HG02938 (cell line): ENCODE data around the gene EVI5L.

ENCODE experiments used
- ATAC-seq: cut with Tn5 transposase; IDR thresholded peaks from one replicate; pipeline ENCODE4 v1.9.1; 2021; ENCODE audit warnings: mild to moderate bottlenecking, moderate library complexity; ENCODE audit not compliant: unreplicated experiment

Gene EVI5L

GRCh38 chr19:7894612-7895309 is 64.7 kb downstream of the EVI5L start:
- no peak for ATAC-seq

- ATAC-seq = no peak
These were observed 65.5 kb downstream of the EVI5L start for GRCh38 chr19:7895565-7895964.

- no peak for ATAC-seq
These were observed 67.3 kb downstream of the EVI5L start for GRCh38 chr19:7897292-7897691.

DNA sequence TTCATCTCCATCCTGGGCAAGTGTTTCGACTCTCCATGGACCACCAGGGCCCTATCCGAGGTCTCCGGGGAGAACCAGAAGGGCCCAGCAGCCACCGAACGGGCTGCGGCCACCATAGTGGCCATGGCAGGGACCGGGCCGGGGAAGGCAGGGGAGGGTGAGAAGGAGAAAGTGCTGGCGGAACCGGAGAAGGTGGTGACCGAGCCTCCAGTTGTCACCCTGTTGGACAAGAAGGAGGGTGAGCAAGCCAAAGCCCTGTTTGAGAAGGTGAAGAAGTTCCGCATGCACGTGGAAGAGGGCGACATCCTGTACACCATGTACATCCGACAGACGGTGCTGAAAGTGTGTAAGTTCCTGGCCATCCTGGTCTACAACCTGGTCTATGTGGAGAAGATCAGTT is 68.9 kb downstream of the EVI5L start:
- ATAC-seq = no peak

DNA sequence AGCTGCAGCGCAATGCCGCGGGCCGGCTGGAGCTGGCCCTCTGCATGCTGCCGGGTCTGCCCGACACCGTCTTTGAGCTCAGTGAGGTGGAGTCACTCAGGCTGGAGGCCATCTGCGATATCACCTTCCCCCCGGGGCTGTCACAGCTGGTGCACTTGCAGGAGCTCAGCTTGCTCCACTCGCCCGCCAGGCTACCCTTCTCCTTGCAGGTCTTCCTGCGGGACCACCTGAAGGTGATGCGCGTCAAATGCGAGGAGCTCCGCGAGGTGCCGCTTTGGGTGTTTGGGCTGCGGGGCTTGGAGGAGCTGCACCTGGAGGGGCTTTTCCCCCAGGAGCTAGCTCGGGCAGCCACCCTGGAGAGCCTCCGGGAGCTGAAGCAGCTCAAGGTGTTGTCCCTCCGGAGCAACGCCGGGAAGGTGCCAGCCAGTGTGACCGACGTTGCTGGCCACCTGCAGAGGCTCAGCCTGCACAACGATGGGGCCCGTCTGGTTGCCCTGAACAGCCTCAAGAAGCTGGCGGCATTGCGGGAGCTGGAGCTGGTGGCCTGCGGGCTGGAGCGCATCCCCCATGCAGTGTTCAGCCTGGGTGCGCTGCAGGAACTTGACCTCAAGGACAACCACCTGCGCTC is 69.8 kb downstream of the EVI5L start:
- no peak for ATAC-seq

DNA sequence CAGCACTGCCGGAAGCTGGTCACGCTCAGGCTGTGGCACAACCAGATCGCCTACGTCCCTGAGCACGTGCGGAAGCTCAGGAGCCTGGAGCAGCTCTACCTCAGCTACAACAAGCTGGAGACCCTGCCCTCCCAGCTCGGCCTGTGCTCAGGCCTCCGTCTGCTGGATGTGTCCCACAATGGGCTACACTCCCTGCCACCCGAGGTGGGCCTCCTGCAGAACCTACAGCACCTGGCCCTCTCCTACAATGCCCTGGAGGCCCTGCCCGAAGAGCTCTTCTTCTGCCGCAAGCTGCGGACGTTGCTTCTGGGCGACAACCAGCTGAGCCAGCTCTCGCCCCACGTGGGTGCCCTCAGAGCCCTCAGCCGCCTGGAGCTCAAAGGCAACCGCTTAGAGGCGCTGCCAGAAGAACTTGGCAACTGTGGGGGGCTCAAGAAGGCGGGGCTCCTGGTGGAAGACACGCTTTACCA is 70.4 kb downstream of the EVI5L start:
- no peak for ATAC-seq

GRCh38 chr19:7900931-7901330 is 70.9 kb downstream of the EVI5L start:
- no peak for ATAC-seq

DNA sequence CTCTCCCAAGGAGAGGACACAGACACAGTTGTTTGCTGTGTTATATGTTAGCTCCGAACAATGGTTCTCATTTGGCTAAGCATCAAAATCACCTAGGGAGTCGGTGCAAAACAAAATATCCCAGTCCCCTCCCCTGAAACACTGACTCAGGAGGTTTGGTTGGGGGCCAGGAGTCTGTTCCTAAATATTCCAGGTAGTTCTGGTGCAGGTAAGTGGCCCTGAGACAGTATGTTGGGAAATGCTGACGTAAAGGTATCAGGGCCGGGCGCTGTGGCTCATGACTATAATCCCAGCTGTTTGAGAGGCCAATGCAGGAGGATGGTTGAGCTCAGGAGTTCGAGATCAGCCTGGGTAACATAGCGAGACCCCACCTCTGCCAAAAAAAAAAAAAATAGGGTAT is 71.3 kb downstream of the EVI5L start:
- ATAC-seq = no peak

DNA sequence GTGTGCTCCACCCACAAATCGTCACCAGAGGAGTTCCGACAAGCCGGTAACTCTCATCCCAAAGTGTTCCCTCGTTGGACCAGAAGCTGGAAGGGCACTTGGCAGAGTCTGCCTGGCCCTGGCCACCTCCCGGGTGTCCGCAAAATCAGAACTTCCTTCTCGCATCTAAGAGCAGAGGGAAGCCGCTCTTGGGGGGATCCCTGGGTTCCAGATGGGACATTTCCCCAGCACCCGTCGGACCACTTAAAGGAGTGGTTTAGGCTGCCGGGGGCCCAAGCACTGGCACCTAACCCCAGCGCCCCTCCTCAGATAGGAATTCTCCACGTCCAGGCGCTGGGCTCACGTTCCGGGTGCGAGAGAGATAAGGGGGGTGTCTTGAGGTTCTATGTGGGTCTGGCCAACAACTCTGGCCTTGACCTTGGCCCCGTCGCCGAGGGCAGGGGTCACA is 72.8 kb downstream of the EVI5L start:
- no peak for ATAC-seq

- peak; percentile 87 for ATAC-seq
These were observed 73.4 kb downstream of the EVI5L start, which contains the start of gene MAP2K7 for GRCh38 chr19:7903244-7904073. TSS of gene MAP2K7 (plus strand) at chr19:7903877. CDS start at chr19:7903945, 68 bp downstream.

GRCh38 chr19:7904074-7905020 is 74.3 kb downstream of the EVI5L start:
- ATAC-seq = peak; percentile 30

DNA sequence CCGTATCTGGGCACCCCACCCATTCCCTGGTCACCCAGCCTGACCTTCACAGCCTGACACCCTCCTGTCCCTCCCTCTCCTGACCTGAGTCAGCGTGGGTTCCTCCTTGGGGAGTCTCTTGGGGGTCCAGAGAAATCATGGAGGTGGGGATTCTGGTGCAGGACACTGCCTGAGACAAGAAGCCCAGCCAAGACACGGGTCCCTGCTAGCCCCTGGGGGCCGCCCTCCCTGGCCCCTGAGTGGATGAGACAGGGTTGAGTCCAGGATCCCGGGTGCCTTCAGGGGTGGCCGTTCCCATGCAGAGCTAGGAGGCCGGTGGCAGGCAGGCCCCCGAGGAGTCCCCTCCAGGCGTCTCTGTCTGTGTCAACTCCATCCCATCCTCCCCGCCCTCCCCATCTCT is 75.2 kb downstream of the EVI5L start:
- no peak for ATAC-seq

- no peak for ATAC-seq
These were observed 75.8 kb downstream of the EVI5L start for GRCh38 chr19:7905859-7906258.

DNA sequence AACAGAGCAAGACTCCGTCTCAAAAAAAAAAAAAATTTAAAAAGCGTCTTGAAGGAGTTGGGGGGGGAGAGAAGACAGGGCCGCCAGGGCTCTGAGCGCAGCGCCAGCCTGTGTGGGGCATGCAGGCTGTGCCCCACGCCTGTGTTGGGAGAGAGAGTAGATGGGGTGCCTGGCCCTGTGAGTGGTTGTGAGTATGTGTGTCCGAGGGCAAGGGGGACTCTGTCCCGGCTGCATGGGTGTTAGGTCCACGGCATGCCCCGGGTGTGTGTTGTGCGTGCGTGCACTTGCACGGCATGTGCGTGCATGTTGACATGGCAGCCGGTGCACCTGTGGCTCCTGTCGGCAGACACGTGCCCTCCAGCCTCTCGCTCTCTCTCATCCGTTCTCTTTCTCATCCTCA is 77.1 kb downstream of the EVI5L start:
- no peak for ATAC-seq

DNA sequence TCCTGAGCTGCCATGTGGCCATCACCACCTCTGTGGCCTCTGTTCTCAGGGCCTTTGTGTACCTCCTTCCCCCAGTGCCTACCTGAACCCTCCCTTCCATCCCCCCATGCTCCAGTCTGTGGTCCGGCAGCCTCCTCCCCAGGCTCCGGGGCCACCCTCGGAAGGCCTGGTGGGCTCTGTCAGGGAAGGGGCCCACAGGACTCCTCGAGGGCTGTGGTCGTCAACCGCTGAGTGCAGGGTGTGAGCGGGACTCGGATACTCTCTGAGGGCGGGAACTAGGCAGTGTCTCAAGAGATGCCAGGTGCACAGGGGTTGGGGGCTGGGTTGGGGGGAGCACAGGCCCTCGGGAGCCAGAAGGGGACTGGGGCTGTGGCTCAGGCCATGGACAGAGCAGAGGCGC is 77.5 kb downstream of the EVI5L start:
- ATAC-seq = no peak

DNA sequence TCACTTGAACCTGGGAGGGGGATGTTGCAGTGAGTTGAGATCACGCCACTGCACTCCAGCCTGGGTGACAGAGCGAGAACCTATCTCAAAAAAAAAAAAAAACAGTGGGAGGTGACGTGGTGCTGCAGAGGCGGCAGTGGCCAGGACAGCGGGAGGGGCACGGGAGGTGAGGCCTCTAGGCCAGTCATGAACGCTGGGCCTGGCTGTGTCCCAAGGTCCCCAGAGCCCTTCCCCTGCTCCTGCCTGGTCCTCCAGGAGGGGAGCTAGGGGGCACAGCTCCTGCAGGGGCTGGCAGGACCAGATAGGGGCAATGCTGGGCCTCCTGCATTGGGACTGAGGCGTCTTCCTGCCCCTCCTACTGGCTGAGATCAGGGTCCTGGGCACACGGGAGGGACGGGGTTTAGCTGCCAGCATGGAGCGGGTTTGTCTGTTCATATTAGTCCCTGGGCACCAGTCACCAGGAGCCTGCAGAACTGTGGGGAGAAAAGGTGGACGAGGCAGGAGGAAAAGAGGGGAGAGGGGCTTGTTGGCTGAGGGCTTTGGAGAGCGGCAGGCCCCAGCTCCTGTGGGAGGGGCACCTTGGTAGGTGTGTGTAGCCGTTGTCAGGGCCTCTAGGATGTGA is 78.2 kb downstream of the EVI5L start:
- ATAC-seq = no peak

- ATAC-seq = no peak
These were observed 78.9 kb downstream of the EVI5L start for GRCh38 chr19:7908742-7909461.

- ATAC-seq = no peak
These were observed 79.6 kb downstream of the EVI5L start for GRCh38 chr19:7909471-7910067.
